Measurements from ENCODE around the gene P2RX3. TPM values are rescaled to one million over a fixed set of nuclear protein-coding genes. Genes with fewer than 3 reads are reported as not detected.

P2RX3 gene
- total and polyA plus RNA-seq, 10 of the 15 experiments (the other 5 are each of a cell fraction or from before 2014, with no cell fraction given): 0.05 to 0.12 TPM; not detected in 8

DNA sequence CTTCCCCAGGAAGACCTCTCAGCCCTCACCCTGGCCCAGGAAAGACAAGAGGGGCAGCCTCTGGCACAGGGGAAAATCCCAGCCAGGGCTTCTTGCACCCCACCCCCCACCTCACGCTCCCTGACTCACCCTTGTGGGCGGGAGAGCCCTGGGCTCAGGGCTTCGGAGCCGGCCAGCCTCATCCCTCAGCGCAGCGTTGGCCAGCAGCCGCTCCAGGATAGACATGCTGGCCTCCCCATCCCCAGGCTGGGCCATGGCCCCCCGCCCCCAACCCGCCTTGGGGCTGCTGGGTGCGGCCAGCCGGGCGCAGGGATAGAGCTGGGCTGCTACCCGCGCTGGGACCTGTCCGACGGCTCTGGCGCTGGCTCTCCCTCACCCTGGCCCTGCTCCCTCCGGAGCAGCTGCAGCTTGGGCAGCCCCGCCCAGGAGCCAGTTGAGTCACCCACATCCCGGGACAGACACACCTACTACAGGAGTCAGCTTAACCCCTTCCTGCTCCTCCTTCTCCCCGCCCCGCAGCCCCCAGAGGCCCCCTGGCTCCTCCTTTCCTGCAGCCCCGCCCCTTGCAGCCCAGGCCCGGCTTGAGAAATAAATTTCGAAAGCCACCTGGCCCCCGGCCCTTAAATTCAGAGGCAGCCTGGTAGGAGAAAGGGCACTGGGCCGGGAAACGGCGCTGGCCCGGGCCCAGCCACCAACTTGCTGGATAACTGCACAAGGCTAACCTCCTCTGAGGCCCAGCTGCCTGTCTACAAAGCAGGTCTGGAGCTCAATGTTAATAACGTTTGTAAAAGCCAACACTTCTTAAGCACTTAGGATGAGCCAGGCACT is 26.8 kb upstream of the P2RX3 start:
- no TSS peak for BruUV-seq (replicated peaks)
- Histone ChIP-seq H3K36me3 (ENCODE audit: control insufficient read depth in 2 of 2, insufficient read depth in 2 of 2, low read length in 1 of 2) (peaks cover 1 to 2% of the 10 kb centered on the region in 2 experiments; a peak in 2 of 4 replicates), H3K79me2 (ENCODE audit: control insufficient read depth, insufficient read depth, low read length) (no peaks in the 10 kb centered on the region), H3K9ac (ENCODE audit: control insufficient read depth, insufficient read depth, low read length) (no peak overlapping the region; the same call in 1 of the 2 replicates), H4K20me1 (ENCODE audit: control insufficient read depth, insufficient read depth) (no peaks in the 10 kb centered on the region), H3K9me3 (replicated peaks; ENCODE audit: control insufficient read depth, insufficient read depth, low read length) (no peaks in the 10 kb centered on the region), H3K4me1 (ENCODE audit: control insufficient read depth, insufficient read depth, low read length) (peaks cover 5% of the 10 kb centered on the region), H2AFZ (ENCODE audit: control insufficient read depth, low read depth, low read length) (peak overlapping the region; percentile 63), H3K4me3 (peak overlapping the region; percentile 15; the same call in 1 of the 2 replicates), H3K27me3 (replicated peaks in 1 of 2; ENCODE audit: control insufficient read depth in 2 of 2, insufficient read depth in 2 of 2, low read length in 1 of 2) (no peaks in the 10 kb centered on the region), H3K4me2 (ENCODE audit: control insufficient read depth, insufficient read depth) (peak overlapping the region; percentile 84), H3K27ac (ENCODE audit: control insufficient read depth, insufficient read depth) (no peak overlapping the region)
- ATAC-seq (peak; percentile 94), FAIRE-seq (peak; percentile 74), DNase-seq (ENCODE audit: low read depth, low spot score) (peak; percentile 16)
- intact Hi-C loops (cut with micrococcal nuclease; ENCODE audit: unreplicated experiment) (no loop called here), in situ Hi-C loops (cut with MboI) (no loop called here)
- CTCF ChIA-PET: interaction anchor here (1.0 to 1.6 kb wide), 3 partner anchors 8 to 34 kb away, joined by 3 to 9 read pairs (median 4); no protein-coding TSS in a partner anchor
- 3% methylated on average over 17 of the region's 31 CpGs for WGBS (ENCODE audit: insufficient coverage, insufficient replicate concordance, low lambda C conversion rate, missing lambda C conversion rate)
- RAD21 ChIA-PET (ENCODE audit: unreplicated experiment): interaction anchor here (1.0 to 1.6 kb wide), 2 partner anchors 11 to 147 kb away, joined by 3 read pairs; no protein-coding TSS in a partner anchor
- POLR2A ChIA-PET: interaction anchor here (1.0 to 2.0 kb wide), 2 partner anchors 10 to 14 kb away, joined by 3 to 8 read pairs; no protein-coding TSS in a partner anchor
- TF ChIP-seq POLR2A (IDR thresholded peaks at IDR 0.05; ENCODE audit: low read depth, low read length) (peak; percentile 53; the same call in 1 of the 2 replicates), NRF1 (conservative IDR thresholded peaks at IDR 0.05; ENCODE audit: low read depth, low read length) (no peak), TCF12 (IDR thresholded peaks at IDR 0.05; ENCODE audit: low read depth, low read length) (0 out of 2 replicates have a peak, but pooled peaks have one; percentile 34), IKZF1 (conservative IDR thresholded peaks at IDR 0.05) (0 out of 2 replicates have a peak, but pooled peaks have one; percentile 17)
- SMC1A ChIA-PET (ENCODE audit: uncharacterized antibody, unreplicated experiment): interaction anchor here (2.6 kb wide), 1 partner anchor 11 kb away, joined by 9 read pairs; no protein-coding TSS in a partner anchor

DNA sequence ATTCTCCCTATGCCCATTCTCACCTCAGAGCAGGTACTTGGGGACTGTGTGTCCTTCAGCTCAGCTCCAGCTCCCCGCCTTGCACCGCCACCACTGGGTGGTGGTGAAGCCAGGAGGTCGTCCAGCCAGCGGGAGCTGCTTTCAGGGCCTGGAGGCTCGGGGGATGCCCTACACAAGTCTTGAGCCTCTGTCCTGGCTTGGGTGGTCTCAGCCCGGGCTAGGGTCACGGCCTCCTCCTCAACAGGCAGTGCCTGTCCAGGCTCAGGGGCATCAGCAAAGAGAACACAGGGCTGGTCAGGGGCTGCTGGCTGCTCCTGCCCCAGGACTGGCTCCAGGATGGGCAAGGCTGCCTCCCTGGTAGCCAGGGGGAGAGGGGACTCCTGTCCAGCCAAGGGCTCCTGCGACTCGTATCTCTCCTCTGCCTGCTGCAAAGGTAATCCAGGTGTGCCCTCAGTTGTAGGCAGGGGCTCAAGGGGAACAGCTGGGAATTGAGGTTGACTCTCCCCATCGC is 25.6 kb upstream of the P2RX3 start:
- BruUV-seq (replicated peaks): no TSS peak
- Histone ChIP-seq H3K9ac (ENCODE audit: control insufficient read depth, insufficient read depth, low read length) (no peak overlapping the region), H3K4me1 (ENCODE audit: control insufficient read depth, insufficient read depth, low read length) (peaks cover 3% of the 10 kb centered on the region), H3K4me3 (no peak overlapping the region), H3K9me3 (replicated peaks; ENCODE audit: control insufficient read depth, insufficient read depth, low read length) (no peaks in the 10 kb centered on the region), H3K79me2 (ENCODE audit: control insufficient read depth, insufficient read depth, low read length) (no peaks in the 10 kb centered on the region), H2AFZ (ENCODE audit: control insufficient read depth, low read depth, low read length) (no peak overlapping the region), H3K27me3 (replicated peaks in 1 of 2; ENCODE audit: control insufficient read depth in 2 of 2, insufficient read depth in 2 of 2, low read length in 1 of 2) (no peaks in the 10 kb centered on the region), H4K20me1 (ENCODE audit: control insufficient read depth, insufficient read depth) (no peaks in the 10 kb centered on the region), H3K27ac (ENCODE audit: control insufficient read depth, insufficient read depth) (no peak overlapping the region), H3K36me3 (ENCODE audit: control insufficient read depth in 2 of 2, insufficient read depth in 2 of 2, low read length in 1 of 2) (peaks cover 1 to 2% of the 10 kb centered on the region in 2 experiments; a peak in 2 of 4 replicates), H3K4me2 (ENCODE audit: control insufficient read depth, insufficient read depth) (no peak overlapping the region)
- 77% methylated on average over 10 of the region's 10 CpGs for WGBS (ENCODE audit: insufficient coverage, insufficient replicate concordance, low lambda C conversion rate, missing lambda C conversion rate)
- intact Hi-C loops (cut with micrococcal nuclease; ENCODE audit: unreplicated experiment) (no loop called here), in situ Hi-C loops (cut with MboI) (no loop called here)
- POLR2A ChIA-PET: interaction anchor here (2.0 kb wide), 1 partner anchor 8 kb away, joined by 8 read pairs; no protein-coding TSS in a partner anchor
- CTCF ChIA-PET: interaction anchor here (1.6 kb wide), 1 partner anchor 9 kb away, joined by 9 read pairs; no protein-coding TSS in a partner anchor
- SMC1A ChIA-PET (ENCODE audit: uncharacterized antibody, unreplicated experiment): interaction anchor here (2.6 kb wide), 1 partner anchor 9 kb away, joined by 9 read pairs; no protein-coding TSS in a partner anchor
- no peak for DNase-seq (ENCODE audit: low read depth, low spot score)
- RAD21 ChIA-PET (ENCODE audit: unreplicated experiment): interaction anchor here (1.0 to 1.6 kb wide), 2 partner anchors 10 to 146 kb away, joined by 3 read pairs; no protein-coding TSS in a partner anchor
- no peak for FAIRE-seq
- no peak for ATAC-seq
- TF ChIP-seq ZSCAN29 (IDR thresholded peaks at IDR 0.05): no peak
- TF ChIP-seq BHLHE40 (IDR thresholded peaks at IDR 0.05; ENCODE audit: borderline replicate concordance in 1 of 2, low read depth in 2 of 2, low read length in 1 of 2): no peak
- no peak for TF ChIP-seq EP300 (IDR thresholded peaks at IDR 0.05; ENCODE audit: borderline replicate concordance in 1 of 2, control insufficient read depth in 1 of 2, low read depth in 2 of 2, low read length in 2 of 2)
- no peak for TF ChIP-seq RUNX3 (IDR thresholded peaks at IDR 0.05; ENCODE audit: low read length)
- TF ChIP-seq, protein P1, sequence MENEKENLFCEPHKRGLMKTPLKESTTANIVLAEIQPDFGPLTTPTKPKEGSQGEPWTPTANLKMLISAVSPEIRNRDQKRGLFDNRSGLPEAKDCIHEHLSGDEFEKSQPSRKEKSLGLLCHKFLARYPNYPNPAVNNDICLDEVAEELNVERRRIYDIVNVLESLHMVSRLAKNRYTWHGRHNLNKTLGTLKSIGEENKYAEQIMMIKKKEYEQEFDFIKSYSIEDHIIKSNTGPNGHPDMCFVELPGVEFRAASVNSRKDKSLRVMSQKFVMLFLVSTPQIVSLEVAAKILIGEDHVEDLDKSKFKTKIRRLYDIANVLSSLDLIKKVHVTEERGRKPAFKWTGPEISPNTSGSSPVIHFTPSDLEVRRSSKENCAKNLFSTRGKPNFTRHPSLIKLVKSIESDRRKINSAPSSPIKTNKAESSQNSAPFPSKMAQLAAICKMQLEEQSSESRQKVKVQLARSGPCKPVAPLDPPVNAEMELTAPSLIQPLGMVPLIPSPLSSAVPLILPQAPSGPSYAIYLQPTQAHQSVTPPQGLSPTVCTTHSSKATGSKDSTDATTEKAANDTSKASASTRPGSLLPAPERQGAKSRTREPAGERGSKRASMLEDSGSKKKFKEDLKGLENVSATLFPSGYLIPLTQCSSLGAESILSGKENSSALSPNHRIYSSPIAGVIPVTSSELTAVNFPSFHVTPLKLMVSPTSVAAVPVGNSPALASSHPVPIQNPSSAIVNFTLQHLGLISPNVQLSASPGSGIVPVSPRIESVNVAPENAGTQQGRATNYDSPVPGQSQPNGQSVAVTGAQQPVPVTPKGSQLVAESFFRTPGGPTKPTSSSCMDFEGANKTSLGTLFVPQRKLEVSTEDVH (IDR thresholded peaks at IDR 0.05; ENCODE audit: low read depth, partially characterized antibody): no peak
- TF ChIP-seq SMAD5 (IDR thresholded peaks at IDR 0.05; ENCODE audit: low read depth): no peak
- no peak for TF ChIP-seq JUNB (IDR thresholded peaks at IDR 0.05)
- TF ChIP-seq SUZ12 (IDR thresholded peaks at IDR 0.05; ENCODE audit: unreplicated experiment): no peak
- TF ChIP-seq BRCA1 (IDR thresholded peaks at IDR 0.05; ENCODE audit: low read depth, low read length): no peak
